ENCODE data around the gene MTRR.

The MTRR gene

DNA sequence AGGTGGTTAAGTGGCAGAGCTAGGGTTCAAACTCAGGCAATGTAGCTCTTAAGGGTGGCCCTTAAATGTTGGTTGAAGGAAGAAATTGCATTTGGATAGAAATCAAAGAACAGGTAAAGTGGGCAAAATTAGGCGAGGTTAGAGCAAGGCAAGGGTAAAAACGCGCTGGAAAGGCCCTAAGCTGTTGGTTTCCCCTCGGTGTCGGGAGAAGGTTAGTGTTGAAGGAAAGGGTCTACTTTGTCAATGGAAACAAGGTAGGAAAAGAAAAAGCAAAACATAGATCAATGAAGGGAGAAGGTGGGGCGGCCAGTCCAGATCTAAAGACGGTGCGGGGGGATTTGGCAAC, 548 bp upstream of the MTRR start:
- TF ChIP-seq, protein P1, sequence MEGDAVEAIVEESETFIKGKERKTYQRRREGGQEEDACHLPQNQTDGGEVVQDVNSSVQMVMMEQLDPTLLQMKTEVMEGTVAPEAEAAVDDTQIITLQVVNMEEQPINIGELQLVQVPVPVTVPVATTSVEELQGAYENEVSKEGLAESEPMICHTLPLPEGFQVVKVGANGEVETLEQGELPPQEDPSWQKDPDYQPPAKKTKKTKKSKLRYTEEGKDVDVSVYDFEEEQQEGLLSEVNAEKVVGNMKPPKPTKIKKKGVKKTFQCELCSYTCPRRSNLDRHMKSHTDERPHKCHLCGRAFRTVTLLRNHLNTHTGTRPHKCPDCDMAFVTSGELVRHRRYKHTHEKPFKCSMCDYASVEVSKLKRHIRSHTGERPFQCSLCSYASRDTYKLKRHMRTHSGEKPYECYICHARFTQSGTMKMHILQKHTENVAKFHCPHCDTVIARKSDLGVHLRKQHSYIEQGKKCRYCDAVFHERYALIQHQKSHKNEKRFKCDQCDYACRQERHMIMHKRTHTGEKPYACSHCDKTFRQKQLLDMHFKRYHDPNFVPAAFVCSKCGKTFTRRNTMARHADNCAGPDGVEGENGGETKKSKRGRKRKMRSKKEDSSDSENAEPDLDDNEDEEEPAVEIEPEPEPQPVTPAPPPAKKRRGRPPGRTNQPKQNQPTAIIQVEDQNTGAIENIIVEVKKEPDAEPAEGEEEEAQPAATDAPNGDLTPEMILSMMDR (IDR thresholded peaks at IDR 0.05; ENCODE audit: low read depth, low read length, missing control alignments) = no peak
- peak overlapping the region; percentile 90 for H3K4me3 ChIP-seq (replicated peaks; ENCODE audit: low read depth, low read length)
- DNase-seq (ENCODE audit: extremely low read depth, low read depth) = no peak

GRCh38 chr5:7869474-7870136, 657 bp downstream of the MTRR start:
- H3K4me3 ChIP-seq (replicated peaks; ENCODE audit: low read depth, low read length) = peak overlapping the region; percentile 90
- TF ChIP-seq, protein P1 (IDR thresholded peaks at IDR 0.05; ENCODE audit: low read depth, low read length, missing control alignments) = no peak
- DNase-seq (ENCODE audit: extremely low read depth, low read depth) = no peak

DNA sequence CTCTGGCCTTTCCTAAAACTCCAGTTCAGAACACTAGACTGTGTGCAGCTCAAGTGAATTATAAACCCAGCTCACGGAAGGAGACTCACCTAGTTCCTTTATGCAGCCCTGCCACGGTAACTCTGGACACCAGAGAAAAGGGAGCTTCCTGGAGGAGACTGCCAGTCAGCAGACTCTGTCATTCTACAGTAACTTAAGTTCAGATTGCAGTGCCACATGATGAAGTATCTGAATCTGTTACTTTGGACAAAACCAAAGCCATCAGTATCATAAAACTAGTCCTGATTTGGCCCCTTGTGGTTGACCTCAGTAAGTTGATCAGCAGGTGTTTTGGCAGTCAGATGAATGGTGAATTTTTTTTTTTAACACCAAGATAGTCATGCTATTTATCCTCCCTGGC, 2.7 kb downstream of the MTRR start:
- H3K4me3 ChIP-seq (replicated peaks; ENCODE audit: low read depth, low read length) = no peak overlapping the region
- TF ChIP-seq, protein P1 (IDR thresholded peaks at IDR 0.05; ENCODE audit: low read depth, low read length, missing control alignments) = no peak
- DNase-seq (ENCODE audit: extremely low read depth, low read depth) = no peak

GRCh38 chr5:7872517-7873130, 3.7 kb downstream of the MTRR start:
- no peak for DNase-seq (ENCODE audit: extremely low read depth, low read depth)
- no peak overlapping the region for H3K4me3 ChIP-seq (replicated peaks; ENCODE audit: low read depth, low read length)
- TF ChIP-seq, protein P1 (IDR thresholded peaks at IDR 0.05; ENCODE audit: low read depth, low read length, missing control alignments) = no peak

DNA sequence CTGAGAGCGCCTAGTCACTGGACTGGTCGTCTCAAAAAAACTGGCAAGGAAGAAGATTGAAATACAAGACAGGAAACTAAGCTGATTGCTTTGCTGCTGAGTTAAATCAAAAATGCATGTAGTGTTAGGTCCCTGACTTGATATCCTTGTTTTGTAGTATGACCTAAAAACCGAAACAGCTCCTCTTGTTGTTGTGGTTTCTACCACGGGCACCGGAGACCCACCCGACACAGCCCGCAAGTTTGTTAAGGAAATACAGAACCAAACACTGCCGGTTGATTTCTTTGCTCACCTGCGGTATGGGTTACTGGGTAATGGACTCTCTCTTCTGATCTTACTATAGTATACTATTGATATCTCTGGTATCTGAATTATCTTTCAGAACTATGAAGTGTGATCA, 4.3 kb downstream of the MTRR start:
- TF ChIP-seq, protein P1 (IDR thresholded peaks at IDR 0.05; ENCODE audit: low read depth, low read length, missing control alignments) = no peak
- no peak for DNase-seq (ENCODE audit: extremely low read depth, low read depth)
- no peak overlapping the region for H3K4me3 ChIP-seq (replicated peaks; ENCODE audit: low read depth, low read length)

GRCh38 chr5:7874639-7875038, 5.7 kb downstream of the MTRR start:
- H3K4me3 ChIP-seq (replicated peaks; ENCODE audit: low read depth, low read length) = no peak overlapping the region
- TF ChIP-seq, protein P1 (IDR thresholded peaks at IDR 0.05; ENCODE audit: low read depth, low read length, missing control alignments) = no peak
- no peak for DNase-seq (ENCODE audit: extremely low read depth, low read depth)
